GM21390 (cell line): ENCODE measurements around the gene CUX1.

Experiments used
- ATAC-seq: cut with Tn5 transposase; IDR thresholded peaks from one replicate; pipeline ENCODE4 v1.9.1; 2021; ENCODE audit not compliant: unreplicated experiment

Gene CUX1

DNA sequence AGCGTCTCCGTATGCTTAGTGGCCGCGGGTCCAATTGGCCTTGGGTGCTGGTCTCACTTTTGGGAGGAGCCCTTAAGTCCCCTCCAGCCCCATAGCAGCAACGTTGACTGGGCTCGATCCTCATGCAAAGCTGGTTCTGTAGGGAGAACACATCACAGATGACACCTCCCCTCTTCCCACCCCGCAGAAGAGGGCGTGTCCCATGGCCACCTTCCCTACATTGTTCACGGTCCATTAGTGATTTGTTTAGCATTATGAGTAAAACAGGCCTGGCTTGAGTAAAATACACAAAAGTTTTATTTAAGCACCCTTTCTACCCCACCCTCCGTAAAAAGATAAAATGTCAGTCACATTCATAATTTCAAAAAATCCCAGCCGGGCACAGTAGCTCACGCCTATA lies 380.2 kb downstream of the CUX1 start:
- no peak for ATAC-seq

DNA sequence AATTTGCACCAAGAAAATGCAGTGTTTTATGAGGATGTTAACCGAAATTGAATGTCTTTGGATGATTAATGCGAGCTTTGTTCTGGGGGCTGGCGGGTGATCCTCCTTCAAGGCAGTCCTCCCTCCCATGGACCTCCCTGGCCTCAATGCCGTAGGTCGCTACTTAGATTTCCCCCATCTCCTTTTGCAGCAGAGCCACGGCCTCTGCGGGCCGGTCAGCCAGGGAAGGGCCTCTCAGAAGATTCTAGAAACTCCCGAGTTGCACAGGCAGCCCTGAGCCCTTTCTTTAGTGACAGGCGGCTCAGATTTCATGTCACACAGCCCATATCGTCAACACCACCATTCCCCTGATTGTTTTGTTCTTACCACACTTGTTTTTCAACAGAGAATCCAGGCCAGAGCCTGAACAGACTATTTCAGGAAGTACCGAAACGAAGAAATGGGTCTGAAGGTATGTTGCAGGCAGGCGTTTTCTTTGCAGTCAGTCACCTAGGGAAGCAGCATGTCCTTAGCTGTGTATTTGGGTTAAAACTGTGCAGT lies 381.1 kb downstream of the CUX1 start:
- no peak for ATAC-seq

DNA sequence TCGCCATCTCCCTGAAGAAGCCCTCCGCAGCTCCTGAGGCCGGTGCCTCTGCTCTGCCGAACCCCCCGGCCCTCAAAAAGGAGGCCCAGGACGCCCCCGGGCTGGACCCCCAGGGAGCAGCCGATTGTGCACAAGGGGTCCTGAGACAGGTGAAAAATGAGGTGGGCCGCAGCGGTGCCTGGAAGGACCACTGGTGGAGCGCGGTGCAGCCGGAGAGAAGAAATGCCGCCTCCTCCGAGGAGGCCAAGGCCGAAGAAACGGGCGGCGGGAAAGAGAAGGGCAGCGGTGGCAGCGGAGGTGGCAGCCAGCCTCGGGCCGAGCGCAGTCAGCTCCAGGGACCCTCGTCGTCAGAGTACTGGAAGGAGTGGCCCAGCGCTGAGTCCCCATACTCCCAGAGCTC lies 384.1 kb downstream of the CUX1 start:
- no peak for ATAC-seq

DNA sequence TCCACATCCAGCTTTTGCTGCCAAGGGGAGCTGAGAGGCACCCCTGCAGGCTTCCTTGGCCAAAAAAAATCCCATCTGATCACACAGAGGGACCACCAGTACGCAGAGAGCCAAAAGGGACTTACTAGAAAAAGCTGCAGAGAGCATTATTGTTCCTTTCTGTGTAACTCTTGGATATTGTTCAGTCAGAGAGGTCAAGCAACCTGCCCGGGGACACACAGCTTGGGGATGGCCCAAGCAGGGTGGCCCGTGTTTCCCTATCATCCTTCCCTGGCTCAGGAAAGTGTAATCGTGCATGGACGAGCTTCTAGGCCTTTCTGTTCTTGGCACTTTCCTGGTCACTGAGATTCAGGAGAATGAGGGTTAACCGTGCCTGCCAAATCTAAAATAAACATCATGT lies 385.1 kb downstream of the CUX1 start:
- no peak for ATAC-seq

GRCh38 chr7:102203218-102203617 lies 385.8 kb downstream of the CUX1 start:
- ATAC-seq = no peak

DNA sequence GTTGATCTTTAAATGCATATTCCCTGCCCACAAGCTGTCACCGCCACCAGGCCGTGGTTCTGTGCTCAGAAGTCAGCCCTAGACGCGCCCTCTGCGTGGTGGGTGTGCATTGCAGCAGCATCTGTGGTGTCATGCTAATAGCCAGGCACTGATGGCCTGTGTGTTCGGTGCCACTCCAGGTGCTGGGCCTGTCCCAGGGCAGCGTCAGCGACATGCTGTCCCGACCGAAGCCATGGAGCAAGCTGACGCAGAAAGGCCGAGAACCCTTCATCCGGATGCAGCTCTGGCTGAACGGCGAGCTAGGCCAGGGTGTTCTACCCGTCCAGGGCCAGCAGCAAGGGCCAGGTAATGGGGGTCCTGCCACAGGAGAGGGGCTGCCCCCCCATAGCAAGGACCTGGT lies 386.8 kb downstream of the CUX1 start:
- no peak for ATAC-seq

GRCh38 chr7:102205915-102206314 lies 388.5 kb downstream of the CUX1 start:
- no peak for ATAC-seq

- no peak for ATAC-seq
Measured at GRCh38 chr7:102208826-102209225, 391.4 kb downstream of the CUX1 start.

GRCh38 chr7:102210787-102211186 lies 393.4 kb downstream of the CUX1 start:
- ATAC-seq = no peak

DNA sequence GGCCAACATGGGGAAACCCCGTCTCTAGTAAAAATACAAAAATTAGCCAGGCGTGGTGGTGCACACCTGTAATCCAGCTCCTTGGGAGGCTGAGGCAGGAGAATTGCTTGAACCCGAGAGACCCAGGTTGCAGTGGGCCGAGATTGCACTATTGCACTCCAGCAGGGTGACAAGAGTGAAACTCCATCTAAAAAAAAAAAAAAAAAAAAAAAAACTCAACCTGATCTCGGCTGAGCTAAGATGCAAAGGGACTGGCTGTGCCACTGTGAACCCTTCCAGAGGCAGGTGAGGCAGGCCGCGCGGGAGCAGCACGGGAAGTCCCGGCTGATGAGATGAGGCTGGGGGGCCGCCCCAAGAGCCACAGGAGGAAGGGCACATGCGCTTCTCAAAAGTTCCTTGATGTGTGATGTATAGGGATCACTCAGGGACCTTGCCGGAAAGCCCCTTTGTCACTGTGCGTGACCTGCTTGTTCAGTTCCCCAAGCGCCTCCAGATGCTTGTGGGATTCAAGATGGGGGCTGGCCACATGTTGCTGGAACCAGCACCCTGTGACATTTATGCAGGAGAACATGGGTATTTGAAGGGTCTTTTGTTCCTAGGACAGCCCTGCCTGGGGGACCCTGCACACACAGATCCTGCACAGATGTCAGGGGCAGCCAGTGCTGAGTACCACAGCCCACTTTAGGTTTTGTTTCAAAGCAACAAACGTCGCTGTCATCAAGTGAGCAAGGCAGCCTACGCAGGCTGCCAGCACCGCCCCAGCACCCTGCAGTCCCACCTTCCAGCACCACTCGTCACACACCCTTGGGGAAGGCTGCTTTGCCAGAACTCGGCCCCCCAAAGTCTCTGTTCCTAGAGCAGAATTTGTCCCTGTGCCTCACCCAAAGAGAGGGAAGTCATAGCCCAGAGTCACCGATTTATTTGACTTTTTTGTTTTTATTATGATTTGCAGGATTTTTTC lies 394.4 kb downstream of the CUX1 start:
- no peak for ATAC-seq

DNA sequence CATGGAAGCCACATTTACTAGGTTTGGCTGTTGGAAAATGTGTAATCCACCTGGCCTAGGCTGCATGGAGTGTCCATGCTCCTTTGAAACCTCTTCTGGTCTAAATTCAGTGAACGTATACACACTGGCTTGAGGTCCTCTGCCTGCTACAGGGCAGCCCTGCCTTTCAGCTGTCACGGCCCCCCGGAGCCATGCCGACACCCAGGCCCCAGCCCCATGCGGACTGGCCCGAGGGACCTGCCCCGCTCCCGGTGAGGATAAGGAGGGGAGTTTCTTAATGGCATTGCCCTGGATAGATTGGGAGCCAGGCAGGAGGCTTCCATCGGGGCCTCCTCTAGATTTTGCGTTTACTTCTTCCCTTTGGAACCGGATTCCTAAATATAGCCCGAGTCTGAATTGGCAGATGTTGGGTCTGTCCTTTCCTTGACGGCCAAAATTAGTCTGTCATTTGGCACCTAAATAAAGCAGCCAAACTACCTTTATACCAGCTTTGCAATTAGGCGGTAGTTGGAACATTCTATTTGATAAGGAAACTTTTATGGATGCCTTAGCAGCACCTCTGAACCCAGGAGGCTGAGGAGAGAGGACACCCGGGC lies 397.1 kb downstream of the CUX1 start:
- no peak for ATAC-seq

DNA sequence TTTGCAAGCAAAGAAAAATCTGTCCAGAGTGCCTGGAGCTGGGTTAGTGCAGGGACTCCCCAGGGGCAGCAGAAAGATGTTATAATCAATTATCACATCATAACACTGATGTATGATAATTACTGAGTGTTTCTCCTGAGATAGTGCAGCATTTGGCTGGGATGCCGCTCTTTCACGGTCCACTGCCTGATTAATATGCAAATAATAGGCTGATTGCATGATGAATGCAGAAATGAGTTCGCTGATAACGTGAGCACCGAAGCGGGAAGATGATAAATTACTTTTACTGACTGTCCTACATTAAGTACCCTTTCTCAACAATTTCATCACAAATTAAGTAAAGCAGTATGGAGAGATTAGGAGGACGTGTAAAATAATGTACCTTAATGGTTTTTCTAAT lies 397.8 kb downstream of the CUX1 start:
- no peak for ATAC-seq

- no peak for ATAC-seq
Measured at GRCh38 chr7:102215711-102216110, 398.3 kb downstream of the CUX1 start.

GRCh38 chr7:102216573-102217314 lies 399.3 kb downstream of the CUX1 start:
- ATAC-seq = no peak

GRCh38 chr7:102220229-102220850 lies 402.9 kb downstream of the CUX1 start:
- ATAC-seq = no peak

DNA sequence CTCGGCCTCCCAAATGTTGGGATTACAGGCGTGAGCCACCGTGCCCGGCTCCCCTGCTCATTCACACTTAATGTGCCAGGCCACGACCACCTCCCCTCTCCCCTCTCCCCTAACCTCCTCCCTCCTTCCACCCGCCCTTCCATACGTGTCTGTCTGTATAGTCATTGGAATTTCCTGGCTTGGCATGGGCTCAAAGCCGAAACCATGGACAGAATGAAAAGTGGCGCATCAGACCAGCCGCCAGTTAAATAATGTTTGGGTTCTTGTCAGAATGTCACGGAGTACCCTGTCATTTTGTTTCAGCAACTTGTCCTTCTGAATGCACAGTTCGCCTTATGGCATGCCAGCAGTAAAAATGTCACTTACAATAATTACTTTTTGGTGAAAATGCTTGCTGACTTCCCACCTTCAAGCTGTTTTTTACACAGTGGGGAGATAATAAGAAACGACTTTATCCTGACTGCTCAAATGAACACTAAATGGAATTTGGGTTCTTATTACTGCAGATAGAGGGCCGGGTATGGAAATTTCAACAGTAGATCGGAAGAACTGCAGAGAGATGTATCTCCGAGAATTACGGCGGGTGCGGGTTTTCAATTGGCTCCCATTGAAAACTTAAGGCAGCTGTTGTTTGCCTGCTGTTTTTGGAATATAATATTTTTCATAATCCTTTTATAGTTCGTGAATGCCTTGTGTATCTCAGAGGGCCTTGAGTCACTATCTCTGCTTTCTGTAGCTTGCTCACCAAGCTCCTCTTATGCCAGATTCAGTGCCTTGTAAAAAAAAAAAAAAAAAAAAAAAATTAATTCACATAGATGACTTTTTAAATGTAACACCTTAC lies 403.8 kb downstream of the CUX1 start:
- ATAC-seq = no peak

GRCh38 chr7:102221961-102222360 lies 404.5 kb downstream of the CUX1 start:
- no peak for ATAC-seq

DNA sequence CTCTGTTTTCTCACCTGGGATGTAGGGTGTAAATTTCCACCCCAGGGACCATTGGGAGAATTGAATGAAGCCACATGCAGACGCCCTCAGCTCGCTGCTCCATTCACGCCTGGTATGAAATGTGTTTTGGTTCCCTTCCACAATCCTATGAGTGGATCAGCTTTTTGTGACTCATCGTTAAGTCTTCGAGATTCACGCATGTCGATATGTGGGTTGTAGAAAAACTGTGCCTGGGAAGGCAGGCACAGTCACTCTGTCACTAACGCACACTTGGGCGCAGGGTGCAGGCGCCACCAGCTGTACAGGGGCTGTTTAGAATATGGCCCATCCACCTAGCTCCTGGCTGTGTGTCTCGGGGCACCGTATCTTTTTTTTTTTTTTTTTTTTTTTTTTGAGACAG lies 405.0 kb downstream of the CUX1 start:
- no peak for ATAC-seq

GRCh38 chr7:102223184-102223583 lies 405.8 kb downstream of the CUX1 start:
- no peak for ATAC-seq

GRCh38 chr7:102225025-102225424 lies 407.6 kb downstream of the CUX1 start:
- no peak for ATAC-seq
